Stimulated activated CD4-positive, alpha-beta T cell treated with anti-CD3 and anti-CD28 coated beads, TNF-alpha, amount 100 ng/mL, for 4 hours (primary cell): Measurements from ENCODE around the gene COL28A1.

Experiments
- DNase-seq, 3 experiments: peaks; one replicate each; pipeline ENCODE4 v3.0.0-alpha.2; 2020; ENCODE audit warnings: low read depth in 3 of 3

Gene COL28A1

DNA sequence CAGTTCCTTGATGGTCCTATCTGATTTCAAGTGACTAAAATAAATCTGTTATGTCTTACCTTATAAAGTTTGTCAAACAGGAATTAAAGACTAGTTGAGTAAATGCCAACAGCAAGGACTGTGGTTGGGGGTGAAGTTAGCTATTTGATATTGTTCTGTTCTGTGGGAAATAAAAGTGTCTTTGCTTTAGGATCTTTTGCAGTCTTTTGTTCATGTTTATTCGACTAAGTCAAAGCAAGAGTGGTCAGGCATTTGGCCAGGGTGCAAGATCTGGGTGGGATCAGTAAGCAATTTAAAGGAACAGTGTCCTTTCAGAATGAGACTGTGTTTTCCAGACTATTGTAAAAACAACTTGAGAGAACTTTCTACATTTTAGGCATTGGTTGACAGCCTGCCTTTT lies at the start of gene COL28A1:
Gene COL28A1 (minus strand): TSS at position 183 of the 400 bp plus-strand sequence. CDS start 2,998 bp downstream, outside the sequence.
- DNase-seq: no peak

DNA sequence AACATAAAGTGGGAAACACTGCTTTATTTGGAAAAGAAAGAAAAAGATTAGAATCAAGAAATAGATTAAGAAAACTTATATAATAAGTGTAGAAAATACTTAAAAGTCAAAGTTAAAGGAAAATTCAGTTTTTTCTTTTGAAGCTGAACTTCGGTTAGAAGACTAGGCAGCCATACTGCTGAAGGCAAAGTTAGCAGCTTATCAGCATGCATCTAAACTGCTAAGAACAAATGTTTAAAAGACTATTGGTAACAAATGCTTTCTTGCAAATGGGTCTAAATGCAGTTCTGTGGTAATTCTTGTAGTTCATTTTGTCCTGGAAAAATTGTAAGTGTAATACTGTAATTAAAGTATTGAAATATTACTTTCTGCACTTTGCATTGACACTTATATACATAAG lies 49.0 kb upstream of the COL28A1 start:
- no peak for DNase-seq

DNA sequence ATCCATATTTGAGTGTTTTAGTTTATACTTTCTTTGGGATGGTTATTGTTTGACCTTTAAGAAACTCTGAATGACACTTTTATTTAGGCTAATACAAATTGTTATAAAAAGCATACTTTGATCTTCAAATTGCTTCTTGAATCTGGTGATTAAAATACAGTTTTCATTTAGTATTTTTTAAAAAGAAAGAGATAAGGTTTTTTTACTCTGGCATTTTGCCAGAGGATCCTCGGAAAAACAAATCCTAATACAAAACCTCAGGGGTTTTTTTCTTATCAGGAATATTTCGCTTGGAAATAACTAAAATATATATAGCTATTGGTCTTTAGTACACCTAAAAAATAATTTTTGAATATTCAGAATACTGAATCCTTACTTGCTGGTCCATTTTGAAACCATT lies 48.1 kb upstream of the COL28A1 start:
- DNase-seq: no peak

DNA sequence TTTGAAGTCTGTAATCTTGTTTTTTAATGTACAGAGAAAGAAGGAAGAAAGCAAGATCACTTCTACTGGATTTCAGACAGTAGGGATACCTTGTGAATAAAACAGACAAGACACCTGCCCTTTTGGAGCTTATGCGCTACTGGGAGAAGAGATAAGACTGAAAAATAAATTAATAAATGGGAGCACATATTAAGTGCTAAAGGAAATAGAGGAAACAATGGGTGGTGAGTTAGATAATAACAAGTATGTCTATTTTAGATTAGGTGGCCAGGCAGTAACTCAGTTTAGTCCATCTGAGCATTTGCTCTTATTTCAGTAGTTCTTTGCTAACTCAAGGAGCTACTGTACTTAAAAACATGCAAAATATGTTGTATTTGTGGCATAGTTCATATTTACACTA lies 46.9 kb upstream of the COL28A1 start:
- no peak for DNase-seq

DNA sequence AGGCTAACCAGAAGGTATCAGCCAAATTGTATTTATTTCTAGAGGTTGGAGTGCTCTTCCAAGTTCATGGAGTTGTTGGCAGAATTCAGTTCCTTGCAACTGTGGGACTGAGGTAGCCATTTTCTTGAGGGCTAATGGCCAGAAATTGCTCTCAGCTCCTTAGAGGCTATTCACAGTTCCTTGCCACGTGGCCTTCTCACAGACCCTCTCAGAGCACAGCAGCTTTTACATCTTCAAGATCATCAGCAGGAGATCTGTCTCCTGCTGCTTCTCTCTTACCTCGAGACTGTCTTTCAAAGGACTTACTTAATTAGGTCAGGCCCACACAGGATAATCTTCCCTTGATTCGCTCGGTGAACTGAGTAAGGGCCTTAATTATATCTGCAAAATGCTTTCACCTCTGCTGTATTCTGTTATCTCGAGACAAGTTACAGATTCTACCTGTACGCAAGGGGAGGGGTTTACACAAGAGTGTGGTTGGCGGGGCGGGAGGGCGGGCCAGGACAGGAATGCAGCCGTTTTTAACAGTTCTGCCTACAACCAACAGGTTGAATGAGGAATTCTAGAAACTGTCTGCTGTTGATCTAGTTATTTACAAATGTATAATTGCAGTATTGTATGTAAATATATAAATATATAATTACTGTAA lies 46.0 kb upstream of the COL28A1 start:
- no peak for DNase-seq

DNA sequence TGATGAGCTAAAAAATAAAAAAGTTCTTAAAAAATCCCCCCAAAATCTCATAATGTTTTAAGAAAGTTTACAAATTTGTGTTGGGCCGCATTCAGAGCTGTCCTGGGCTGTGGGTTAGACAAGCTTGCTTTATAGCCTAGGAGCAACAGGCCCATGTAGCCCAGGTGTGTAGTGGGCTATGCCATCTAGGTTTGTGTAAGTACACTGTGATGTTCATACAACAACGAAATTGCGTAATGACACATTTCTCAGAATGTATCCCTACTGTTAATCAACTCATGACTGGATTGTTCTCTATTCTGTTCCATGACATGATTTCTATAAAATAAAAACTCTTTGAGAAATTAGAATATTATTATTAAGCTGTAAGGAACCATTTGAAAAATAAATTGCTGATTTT lies 44.0 kb upstream of the COL28A1 start:
- DNase-seq: no peak

DNA sequence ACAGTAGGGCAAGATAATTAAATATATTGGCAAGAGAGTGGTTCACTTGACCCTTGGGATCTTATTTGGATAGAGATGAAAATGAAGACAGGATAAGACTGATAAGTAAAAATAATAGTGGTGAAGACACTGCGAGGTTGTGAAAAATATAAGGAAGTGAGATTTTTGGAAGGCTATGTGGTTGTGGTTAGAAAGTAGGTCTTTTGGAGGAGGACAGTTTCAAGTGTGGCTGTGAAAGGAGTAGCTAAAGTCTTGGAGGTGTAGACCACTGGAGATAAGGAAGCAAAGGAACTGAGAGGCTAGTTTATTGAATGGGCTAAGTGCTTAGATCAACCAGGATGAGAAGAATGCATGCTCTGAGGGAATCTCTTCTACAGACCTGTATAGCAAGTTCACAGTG lies 42.2 kb upstream of the COL28A1 start:
- DNase-seq: no peak

DNA sequence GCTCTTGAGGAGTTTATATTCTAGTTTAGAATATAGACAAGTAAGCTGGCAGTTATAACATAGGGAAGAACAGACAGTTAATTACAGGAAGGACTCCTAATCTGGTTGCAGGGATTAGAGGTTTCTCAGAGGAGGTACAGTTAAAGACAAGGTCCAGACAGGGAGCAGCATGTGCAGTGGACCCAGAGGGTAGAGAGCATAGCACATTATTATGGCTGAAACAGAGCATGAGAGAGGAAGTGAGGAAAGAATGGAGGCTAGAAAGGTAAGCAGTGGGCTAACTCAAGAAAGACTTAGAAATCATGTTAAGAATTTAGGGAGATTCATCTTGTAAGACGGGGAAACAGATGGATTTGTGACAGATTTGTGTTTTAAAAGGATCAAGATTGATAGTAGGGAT lies 40.7 kb upstream of the COL28A1 start:
- DNase-seq: no peak

DNA sequence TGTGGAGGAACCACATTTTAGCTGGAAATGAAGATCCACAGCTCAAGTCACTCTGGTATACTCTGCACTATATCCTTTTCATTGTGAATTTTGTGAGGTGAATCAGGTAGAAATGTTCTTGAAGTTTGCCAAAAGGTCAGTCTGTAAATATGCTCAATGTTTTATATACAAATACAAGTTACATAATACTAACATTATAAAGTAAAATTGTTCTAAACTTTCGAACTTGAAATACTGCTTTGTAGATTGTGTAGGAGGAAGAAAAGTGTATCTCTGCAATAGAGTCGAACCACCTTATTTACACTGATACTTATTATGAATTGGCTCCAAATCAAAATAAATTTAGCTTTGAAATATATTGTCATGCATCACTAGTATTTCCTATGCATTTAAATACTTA lies 38.0 kb upstream of the COL28A1 start:
- DNase-seq: no peak

DNA sequence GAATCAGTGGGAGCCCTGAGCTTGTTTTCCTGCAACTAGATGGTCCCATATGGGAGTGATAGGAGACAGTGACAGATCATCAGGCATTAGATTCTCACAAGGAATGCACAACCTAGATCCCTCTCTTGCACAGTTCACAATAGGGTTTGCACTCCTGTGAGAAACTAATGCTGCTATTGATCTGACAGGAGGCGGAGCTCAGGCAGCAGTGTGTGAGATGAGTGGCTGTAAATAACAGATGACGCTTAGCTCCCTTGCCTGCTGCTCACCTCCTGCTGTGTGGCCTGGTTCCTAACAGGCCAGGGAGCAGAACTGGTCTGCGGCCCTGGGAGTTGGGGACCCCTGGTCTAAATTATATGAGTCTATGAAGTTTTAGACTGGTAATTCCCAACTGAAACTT lies 34.9 kb upstream of the COL28A1 start:
- DNase-seq: no peak

DNA sequence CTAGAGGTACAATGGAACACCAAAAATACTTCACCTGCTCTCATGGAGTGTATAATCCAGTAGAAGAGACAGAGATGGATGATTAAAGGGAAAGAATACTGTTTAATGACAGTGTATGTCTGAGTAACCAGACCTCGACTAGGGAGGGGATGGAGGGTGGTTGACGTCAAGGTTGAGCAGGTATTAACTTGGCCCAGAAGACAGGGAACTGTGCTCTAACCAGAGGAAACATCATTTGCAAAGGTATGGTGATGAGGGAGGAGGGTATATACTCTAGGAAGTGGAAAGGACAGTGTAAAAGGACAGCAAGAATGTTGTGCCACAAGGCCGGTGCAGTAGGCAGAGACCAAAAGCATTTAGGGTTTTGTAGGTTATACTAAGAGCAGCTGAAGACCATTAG lies 33.9 kb upstream of the COL28A1 start:
- no peak for DNase-seq

DNA sequence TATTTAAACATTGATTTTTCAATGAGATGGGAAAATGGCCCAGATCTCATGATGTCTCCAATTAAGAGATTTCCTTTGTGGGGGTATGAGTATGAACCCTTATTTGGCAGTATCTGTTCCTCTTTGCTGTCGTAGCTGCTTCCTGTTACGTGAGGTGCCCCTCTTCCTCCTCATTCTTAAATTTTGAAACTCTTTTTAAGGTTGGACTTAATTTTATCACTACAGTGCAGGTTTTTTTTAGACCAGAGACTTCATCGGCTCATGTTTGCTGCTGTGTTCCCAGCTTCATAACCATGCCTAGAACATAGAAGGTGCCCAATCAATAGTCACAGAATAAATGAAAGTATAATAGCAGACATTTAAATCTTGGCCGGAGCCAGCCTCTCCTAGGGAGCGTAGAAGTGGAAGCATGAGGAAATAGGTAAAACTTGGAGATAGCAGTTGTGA lies 33.4 kb upstream of the COL28A1 start:
- DNase-seq: no peak

DNA sequence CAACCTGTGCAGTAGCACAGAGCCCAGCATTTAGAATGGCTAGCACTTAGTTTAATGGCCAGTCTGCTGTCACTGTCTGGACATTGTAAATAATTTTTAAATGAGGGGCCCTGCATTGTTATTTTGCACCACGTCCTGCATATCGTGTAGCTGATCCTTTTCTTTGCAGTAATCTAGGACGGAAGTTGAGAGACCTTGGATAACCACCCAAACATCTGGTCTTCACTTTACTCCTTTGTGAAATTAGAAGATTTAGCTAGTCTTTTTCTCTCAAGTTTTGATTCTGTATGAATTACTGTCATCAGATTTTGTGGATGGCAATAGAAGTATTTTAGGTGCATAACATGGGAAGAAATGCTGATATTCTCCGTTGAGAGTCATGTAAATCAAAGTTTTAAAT lies 32.9 kb upstream of the COL28A1 start:
- DNase-seq: no peak

DNA sequence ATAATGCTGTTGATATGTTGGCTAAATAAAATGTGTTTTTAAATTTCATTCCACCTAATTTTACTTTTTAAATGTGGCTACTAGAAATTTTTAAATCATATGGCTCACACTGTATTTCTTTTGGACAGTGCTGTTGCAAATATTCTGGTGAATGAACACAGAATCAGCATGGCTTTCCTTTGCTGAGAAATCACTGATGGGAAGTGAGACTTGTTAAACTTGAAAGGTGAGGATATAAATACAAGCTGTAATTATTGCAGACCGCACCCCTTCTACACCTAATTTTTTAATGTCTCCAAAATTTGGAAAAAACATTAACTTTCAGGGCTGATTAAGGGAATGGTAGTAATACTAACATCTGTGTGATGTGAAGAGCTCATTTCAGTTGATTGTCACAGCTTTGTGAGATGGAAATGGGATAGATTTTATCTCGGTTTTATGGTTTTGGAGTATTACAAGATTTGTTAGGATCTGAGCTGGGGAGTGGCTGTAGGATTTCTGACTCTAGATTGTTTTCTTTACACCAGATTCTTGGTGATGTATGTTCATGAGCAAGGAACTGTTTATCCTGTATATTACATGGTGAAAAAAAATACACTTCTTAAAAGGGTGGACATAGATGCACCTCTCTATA lies 32.3 kb upstream of the COL28A1 start:
- DNase-seq: no peak

DNA sequence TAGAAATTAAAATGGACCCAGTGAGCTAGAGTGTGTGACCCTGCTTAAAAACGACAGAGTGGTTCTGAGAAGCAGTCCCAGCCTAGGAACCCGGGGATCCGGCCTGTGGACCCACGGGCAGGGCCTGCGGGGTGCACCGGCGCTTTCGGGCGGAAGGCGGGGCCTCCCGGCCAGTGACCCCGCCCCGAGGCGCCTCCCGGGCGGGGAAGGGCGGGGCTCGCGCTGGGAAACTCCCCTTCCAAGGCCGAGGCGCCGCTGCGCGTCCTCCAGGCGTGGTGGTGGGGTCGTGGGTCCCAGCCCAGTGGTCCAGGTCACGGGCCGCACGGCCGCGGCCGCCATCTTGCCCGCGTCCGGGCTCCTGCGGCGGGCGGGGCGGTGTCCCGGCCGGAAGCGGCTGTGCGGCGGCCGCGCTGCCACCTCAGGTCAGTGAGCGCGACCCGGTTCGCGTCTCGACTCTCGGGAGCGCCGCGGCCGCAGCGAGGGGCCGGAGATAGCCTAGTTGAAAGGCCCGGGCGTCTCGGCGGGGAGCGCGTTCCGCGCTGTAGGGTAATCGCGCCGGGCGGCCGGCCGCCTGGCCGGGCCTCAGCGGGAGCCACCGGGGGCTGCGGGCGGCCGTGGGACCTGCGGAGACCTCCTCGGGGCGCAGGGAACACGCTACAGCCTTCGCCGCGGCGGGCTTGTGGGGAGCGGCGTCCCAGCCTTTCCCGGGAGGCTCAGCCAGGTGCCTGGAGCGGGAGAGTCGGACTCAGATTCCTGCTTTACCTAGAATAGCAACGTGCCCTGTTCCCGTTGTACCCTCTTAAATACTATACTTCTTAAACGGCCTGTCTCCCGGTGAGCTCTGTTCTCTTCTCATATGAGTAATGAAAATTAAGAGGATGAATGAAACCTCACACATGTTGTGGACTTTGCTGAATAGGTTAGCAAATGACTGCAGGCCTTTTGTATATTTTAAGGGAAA lies 31.3 kb upstream of the COL28A1 start, which contains the start of gene MIOS:
Gene MIOS (plus strand): TSS at position 234 of the 961 bp plus-strand sequence. CDS start 5,592 bp downstream, outside the sequence.
- peak; percentile 73 to 78 (median 75) for DNase-seq

DNA sequence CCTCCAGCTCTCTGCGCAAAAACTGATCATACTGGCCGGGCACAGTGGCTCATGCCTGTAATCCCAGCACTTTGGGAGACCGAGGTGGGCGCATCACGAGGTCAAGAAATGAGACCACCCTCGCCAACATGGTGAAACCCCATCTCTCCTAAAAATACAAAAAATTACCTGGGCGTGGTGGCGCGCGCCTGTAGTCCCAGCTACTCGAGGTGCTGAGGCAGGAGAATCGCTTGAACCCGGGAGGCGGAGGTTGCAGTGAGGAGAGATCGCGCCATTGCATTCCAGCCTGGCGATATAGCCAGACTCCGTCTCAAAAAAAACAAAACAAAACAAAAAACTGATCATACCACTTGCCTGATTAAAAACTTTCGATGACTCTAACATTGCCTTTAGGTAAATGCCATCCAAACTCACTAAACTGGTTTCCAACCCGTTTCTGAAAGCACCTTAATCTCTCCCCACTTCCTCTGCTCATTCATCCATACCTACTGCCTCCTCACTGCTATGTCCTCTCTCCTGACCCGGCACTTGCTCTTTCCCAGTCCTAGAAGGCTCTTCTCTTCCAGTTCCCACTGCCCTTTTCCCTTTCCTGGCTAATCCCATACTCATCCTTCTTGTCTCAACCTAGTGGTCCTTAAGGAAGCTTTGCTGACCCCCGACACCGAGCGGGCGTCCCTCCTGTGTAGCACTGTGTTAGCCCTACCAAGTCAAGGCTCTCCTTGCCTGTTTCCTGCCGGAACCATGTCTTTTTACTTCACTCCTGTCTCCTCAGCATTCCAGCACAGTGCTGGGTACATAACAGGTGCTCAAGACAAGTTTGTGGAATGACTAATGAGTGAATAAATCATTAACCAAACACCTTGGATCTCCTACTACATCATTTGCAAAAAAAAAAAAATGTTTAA lies 30.3 kb upstream of the COL28A1 start:
- no peak for DNase-seq

DNA sequence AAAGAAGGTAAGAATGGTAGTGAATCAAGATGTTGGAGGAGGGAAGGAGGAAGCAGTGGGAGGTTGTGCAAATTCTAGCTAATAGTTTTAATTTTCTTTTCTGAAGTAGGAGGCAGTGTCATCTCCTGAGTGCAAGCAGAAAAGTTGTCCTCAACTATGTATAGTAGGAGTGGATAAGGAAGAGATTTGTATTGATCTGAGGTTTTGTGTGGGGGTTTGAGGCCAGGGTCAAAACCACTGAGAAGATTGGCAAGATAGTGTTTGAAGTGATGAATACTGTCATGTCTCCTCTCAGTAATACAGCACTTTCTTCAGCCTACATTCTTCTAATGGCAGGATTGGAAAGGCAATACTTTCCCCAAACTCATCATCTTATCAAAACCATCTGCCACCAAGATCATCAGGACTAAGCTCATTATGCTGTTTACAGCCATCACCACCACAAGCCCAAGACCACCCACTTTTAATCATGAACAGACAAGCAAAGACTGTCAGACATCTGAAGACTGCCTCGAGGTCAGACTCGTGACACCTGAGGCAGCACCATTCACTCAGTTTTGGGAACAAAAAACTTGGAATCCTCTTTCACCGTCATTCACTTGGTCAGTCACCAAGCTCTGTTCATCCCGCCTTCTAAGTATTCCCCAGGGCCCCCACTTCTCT lies 29.5 kb upstream of the COL28A1 start:
- no peak for DNase-seq

DNA sequence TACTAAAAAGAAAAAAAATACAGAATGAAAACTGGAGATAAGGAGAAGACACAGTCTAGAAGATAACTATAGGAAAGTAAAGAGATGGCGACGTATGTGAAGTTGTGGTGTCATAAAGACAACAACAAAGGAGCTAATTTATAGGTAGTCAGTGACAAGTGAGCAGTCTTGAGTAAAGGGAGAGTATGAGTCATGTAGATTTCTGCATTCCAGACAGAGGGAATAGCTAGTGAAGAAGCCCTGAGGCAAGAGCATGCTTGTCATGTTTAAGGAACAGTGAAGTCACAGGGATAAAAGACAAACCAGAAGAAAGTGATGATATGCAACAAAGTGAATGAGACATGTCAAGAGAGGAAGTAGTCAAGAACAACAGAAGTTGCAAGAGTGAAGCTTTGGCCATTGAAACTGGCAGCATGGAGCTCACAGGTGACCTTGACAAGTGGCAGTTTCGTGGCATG lies 28.7 kb upstream of the COL28A1 start:
- DNase-seq: no peak

DNA sequence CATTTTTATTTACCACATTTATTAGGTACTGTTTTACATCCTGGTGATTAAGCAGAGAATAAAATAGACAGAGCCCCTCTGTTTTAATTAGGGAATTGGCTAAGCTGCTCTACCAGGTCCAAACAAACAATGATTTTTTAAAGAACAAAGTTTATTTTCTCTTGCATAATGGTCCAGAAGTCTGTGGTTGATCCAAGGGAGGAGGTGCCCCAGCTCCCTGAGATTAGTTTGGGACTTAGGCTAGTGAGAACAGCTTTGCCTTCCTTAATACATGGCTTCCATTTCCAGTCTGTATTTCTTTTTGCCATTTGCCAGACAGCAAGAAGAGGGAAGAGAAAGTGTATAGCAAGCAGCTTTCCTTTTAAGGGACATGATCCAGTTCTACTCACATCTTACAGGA lies 28.1 kb upstream of the COL28A1 start:
- no peak for DNase-seq

DNA sequence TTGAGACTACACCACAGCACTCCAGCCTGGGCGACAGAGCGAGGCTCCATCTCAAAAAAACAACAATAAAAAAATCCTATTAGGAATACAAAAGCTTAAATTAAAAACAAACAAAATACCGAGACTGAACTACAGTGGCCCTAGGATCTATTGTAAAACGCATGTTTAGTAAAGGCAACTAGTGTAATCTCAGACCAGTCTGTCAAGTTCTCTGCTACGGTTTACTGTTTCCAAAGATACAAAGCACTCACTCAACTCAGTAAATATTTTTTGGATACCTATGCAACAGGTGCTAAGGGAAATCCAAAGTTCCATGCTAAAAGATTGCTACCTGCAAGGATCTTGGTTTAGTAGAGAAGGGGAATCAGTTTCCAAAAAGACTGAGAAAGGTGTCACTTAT lies 27.6 kb upstream of the COL28A1 start:
- no peak for DNase-seq

DNA sequence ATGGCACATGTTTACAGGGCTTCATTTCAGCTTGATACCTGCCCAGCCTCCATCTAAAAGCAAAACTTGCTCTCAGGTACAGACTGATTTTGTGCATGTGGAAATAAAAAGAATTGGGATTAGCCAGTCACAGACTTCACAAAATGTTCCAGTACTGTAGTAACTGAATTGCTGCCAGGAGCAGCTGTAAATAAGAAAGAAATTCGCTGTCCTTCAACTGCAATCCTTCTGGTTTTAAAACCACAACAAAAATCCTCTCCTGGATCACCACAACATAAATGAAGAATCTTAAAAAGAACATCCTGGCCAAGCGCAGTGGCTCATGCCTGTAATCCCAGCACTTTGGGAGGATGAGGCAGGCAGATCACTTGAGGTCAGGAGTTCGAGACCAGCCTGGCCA lies 27.1 kb upstream of the COL28A1 start:
- no peak for DNase-seq
